ENCODE data around the gene TMEM108.

TMEM108 gene

GRCh38 chr3:133121450-133121849 is 83.3 kb downstream of the TMEM108 start:
- no peak for DNase-seq

GRCh38 chr3:133123636-133124035 is 85.4 kb downstream of the TMEM108 start:
- no peak for DNase-seq

- DNase-seq, result no peak
These were observed 86.3 kb downstream of the TMEM108 start for GRCh38 chr3:133124511-133124910.

GRCh38 chr3:133125171-133125570 is 87.0 kb downstream of the TMEM108 start:
- DNase-seq, result no peak

GRCh38 chr3:133125802-133126201 is 87.6 kb downstream of the TMEM108 start:
- no peak for DNase-seq

- no peak for DNase-seq
These were observed 89.2 kb downstream of the TMEM108 start for GRCh38 chr3:133127381-133127780.

GRCh38 chr3:133130168-133130567 is 92.0 kb downstream of the TMEM108 start:
- DNase-seq, result no peak

- DNase-seq, result no peak
These were observed 97.1 kb downstream of the TMEM108 start for GRCh38 chr3:133135306-133135705.

GRCh38 chr3:133136114-133137041 is 98.2 kb downstream of the TMEM108 start:
- no peak for DNase-seq

- no peak for DNase-seq
These were observed 99.1 kb downstream of the TMEM108 start for GRCh38 chr3:133137042-133137996.

GRCh38 chr3:133138017-133138416 is 99.8 kb downstream of the TMEM108 start:
- no peak for DNase-seq

GRCh38 chr3:133152056-133152455 is 113.9 kb downstream of the TMEM108 start:
- DNase-seq, result no peak

- no peak for DNase-seq
These were observed 114.6 kb downstream of the TMEM108 start for GRCh38 chr3:133152681-133153220.

- no peak for DNase-seq
These were observed 115.2 kb downstream of the TMEM108 start for GRCh38 chr3:133153382-133153781.

- DNase-seq, result no peak
These were observed 119.5 kb downstream of the TMEM108 start for GRCh38 chr3:133157716-133158115.

- no peak for DNase-seq
These were observed 120.5 kb downstream of the TMEM108 start for GRCh38 chr3:133158686-133159085.

GRCh38 chr3:133159498-133160475 is 121.6 kb downstream of the TMEM108 start:
- DNase-seq, result no peak

- no peak for DNase-seq
These were observed 123.5 kb downstream of the TMEM108 start for GRCh38 chr3:133161656-133162055.

GRCh38 chr3:133162265-133162664 is 124.1 kb downstream of the TMEM108 start:
- no peak for DNase-seq

GRCh38 chr3:133162670-133163305 is 124.6 kb downstream of the TMEM108 start:
- no peak for DNase-seq

GRCh38 chr3:133167340-133168024 is 129.3 kb downstream of the TMEM108 start:
- DNase-seq, result no peak
